GM12873 (cell line): ENCODE data around the gene BICDL1.

ENCODE experiments used
- CTCF ChIP-seq: IDR thresholded peaks from 2 replicates; pipeline ENCODE4 v1.5.1; 2012; ENCODE audit warnings: low read depth, mild to moderate bottlenecking, moderate library complexity, low read length, control low read depth; ENCODE audit not compliant: insufficient read depth; ENCODE audit errors: missing control alignments

The BICDL1 gene

GRCh38 chr12:120126635-120127005 lies 137.6 kb downstream of the BICDL1 start:
- TF ChIP-seq CTCF, result no peak

GRCh38 chr12:120130011-120130410 lies 141.0 kb downstream of the BICDL1 start:
- no peak for TF ChIP-seq CTCF

GRCh38 chr12:120131116-120131515 lies 142.1 kb downstream of the BICDL1 start:
- TF ChIP-seq CTCF, result no peak

- no peak for TF ChIP-seq CTCF
Measured at GRCh38 chr12:120132054-120132836, 143.2 kb downstream of the BICDL1 start.

- no peak for TF ChIP-seq CTCF
Measured at GRCh38 chr12:120132863-120133385, 143.9 kb downstream of the BICDL1 start.

- TF ChIP-seq CTCF, result no peak
Measured at GRCh38 chr12:120134307-120134980, 145.4 kb downstream of the BICDL1 start.

GRCh38 chr12:120136093-120136770 lies 147.2 kb downstream of the BICDL1 start:
- TF ChIP-seq CTCF, result no peak
